Measurements from ENCODE around the gene CPNE8.

The CPNE8 gene

DNA sequence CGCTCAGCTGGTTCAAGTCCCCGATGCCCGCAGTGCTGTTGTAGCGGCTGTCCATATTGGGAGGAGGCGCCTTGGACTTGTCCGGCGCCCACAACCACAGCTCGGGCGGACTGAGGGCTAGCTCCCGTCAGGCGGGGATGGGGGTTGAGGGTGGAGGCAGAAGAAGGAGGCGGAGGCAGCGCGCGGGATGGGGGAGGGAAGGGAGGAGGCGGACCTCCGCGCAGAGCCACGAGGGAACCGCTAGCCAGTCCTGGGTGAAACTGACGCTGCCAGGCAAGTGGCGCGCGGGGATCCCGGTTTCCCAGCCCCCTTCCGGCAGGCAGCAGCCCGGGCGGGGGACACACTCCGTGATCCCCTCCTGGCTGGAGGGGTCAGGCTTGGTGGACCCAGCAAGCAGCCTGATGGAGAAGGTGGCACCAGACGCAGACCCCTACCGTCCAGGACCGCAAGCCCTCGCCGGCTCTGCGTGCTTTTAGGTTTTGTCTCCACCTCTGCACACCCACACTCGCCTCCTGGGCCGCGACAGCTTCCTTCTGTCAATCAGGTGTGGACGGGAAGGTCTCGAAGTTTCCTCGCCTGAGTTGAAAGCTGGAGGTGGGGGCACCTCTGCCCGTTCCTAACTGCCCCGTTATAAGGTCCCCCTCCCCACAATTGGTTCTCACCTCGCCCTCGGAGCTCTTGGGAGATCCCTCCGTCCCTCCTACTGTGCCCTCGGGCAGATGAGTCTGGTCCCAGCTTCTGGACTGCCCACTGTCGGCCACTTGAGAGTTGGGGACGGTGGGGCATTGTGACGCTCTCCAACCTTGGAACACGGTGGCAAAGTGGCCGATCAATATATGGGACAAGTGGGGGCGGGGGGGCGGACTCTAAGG is at the start of gene CPNE8:
Gene CPNE8 (minus strand): TSS at position 112 of the 872 bp plus-strand sequence. CDS start 57 bp downstream, at position 55.
- DNase-seq: peak; percentile 43 to 80

DNA sequence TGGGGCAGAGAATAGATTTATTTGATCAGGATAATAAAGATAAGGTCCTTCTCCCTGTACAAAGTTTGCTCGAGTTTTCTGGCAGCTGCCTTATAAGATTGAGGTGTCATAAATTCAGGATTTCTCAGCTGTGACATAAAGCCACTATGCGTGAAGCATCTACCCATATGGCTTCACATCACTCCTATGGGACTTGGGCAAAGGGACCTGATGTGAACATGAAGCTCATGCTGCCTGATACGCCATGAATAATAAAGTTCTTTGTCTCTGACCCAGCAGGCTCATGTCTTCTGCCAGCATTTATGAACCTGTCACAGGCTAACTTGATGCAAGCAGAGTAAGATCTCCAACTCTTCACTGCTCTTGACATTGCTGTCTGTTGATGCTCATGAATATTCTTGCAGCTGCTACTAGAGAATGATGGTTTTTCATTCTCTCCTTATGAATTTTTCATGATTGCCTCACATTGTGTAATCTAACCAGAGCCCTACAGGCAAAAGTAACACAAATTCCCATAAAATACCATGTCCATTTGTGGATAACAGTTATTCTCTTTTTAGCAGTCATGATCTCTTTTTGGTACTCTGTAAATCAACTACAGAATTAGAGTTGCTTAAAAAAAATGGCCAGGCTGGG is 49.0 kb upstream of the CPNE8 start:
- no peak for DNase-seq

GRCh38 chr12:38949363-38949762 is 44.0 kb upstream of the CPNE8 start:
- no peak for DNase-seq

DNA sequence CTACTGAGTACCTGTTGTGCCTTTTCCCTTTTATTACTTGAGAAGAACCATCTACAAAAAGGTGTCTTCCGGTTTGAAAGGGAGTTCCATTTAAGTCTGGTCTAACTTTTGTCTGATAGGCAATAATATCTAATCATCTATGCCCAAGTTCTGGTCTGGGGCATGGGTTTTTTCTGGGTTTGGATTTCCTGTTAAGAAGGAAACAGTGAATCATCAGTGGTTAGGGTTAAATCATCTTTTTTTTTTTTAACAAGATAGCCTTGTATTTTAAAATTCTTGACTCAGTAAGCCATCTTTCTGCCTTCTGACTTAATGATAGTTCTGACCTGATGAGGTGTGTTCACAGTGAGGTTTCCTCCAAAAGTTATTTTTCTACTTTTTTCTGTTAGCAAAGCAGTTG is 29.3 kb upstream of the CPNE8 start:
- DNase-seq: no peak

DNA sequence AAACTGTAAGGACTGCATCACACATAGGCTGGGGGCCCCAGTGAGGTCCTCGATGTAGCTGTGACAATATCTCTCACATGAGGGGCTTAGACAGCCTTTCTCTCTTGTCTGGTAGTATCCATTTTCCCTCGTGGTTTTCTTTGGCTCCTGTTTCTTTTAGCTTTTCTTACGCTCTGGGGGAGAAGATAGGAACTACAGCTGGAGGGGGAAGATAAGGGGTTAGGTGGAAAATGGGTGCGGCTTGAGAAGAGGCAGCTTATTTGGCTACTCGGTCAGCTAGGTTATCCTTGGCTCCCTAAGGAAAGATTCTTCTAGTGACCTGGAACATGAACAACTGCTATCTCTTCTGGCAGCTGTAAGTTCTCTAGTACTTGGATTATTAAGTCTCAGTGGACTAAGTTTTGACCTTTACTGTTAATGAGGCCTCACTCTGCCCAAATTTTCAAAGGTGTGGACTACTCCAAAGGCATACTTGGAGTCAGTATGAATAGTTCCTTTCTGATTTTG is 28.7 kb upstream of the CPNE8 start:
- no peak for DNase-seq

GRCh38 chr12:38932320-38932719 is 26.9 kb upstream of the CPNE8 start:
- DNase-seq: no peak

GRCh38 chr12:38931461-38931860 is 26.1 kb upstream of the CPNE8 start:
- no peak for DNase-seq

- DNase-seq: no peak
These were observed 25.6 kb upstream of the CPNE8 start for GRCh38 chr12:38930990-38931389.

GRCh38 chr12:38926501-38926900 is 21.1 kb upstream of the CPNE8 start:
- DNase-seq: no peak

GRCh38 chr12:38921025-38921677 is 15.8 kb upstream of the CPNE8 start:
- peak in 1 of 2 donors; percentile 60 for DNase-seq

DNA sequence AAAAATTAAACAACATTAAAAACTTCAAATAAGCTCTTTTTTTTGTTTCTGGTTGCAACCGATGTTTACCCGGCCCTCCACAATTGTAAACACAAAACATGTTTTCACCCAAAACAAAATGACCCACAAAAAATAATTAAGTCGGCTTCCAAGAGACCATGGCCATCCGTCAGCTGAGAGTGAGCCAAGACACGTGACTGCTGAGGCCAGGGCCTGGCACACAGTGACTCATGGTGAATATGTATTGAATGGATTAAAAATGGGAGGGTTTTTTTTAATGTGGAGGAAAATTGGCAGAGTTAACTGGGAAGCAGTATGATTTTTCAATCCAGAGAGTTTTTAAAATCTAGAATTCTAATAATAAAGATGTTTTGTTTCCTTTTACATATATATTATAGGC is 13.8 kb upstream of the CPNE8 start:
- DNase-seq: no peak

DNA sequence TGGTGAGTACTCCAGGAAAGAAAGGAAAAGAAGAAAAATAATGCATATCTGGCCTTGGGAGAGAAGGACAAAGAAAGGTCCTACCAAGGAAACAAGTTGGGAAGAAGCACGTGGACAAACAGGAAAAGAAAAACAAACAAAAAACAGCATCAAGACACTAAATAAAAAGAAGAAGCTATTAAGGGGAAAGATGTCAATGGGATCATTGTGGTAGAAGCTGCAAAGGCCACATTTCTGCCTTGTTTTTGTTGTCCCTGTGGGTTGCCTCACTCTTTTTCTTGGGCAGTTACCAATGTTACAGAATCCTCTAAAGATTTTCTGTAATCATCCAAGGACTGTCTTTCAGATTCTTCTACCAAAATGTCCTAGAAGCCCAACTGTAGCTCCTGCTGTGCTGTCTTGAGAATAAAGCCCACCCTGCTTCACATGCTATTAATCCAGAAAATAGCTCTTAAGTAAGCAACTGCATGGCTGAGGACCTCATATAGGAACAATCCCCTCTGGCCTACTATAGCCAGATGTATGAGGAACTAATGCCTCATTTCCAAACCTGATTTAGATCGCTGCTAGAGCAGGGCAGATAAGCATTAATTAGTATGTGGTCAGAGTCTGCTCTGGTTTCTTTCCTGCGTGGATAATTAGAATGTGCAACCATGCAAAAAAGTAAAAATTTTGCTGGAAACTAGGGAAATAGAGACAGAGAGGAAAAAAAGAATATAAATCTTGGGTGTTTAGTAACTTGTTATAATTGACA is 10.2 kb upstream of the CPNE8 start:
- no peak for DNase-seq

DNA sequence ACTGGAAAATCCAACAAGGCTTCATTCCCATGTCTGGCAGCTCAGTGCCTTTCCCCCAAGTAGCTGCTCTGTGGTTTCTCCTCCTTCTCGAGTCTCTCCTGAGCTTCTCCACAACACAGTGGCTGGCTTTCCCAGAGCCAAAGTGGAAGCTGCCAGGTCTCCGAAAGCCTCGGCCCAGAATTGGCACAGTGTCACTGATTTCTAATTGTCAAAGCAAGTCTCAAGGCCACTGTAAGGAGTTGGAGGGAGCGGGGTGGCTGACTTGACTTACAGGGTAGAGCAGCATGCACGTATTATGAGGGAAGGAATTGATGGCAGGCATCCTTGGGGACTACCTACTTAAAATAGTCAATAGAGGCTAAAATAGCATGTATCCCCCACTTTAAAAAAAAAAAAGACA is 6.7 kb upstream of the CPNE8 start:
- no peak for DNase-seq

DNA sequence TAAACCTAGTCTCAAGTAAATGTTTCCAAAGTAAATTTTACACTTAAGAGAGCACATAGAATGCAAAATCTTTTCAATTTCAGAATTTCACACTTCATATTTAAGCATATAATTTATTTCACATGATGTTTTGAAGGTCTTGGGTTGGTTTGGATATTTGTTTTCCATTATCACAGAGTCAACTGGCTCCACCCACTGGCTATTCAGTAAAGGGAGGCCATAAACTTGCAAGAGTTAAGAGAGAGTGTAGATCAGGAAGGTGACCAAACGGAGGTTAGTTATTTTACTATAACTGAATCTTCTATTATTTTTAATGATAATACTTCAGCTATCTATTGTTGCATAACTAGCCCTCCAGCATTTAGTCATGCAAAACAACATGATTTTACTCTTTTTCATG is 6.2 kb upstream of the CPNE8 start:
- peak in 1 of 2 donors; percentile 4 for DNase-seq

DNA sequence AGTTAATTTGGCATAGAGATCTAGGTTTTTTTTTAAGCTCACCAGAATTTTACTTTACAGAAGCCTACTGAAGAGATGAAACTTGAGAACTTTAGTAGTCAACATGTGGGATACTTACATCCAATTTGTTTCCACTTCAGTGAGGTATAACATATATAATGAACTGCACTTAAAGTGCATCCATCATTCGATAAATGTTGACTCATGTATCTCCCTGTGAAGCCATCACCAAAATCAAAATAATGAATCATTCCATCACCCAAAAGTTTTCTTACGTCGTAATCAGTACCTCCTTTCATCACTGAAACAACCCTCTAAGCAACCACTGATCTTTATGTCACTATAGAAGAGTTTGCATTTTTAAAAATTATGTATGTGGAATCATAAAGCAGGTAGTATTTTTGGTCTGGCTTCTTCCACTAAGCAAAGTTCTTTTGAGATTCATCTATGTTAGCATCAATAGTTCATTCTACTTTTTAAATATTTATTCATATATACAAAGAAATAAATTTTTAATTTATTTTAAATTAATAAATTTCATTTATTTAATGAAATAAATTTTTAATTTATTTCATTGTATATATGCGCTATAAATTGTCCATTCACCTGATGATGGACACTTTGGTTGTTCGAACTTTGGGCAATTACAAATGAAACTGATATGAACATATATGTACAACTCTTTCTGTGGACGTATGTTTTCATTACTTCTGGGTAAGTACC is 2.0 kb upstream of the CPNE8 start:
- no peak for DNase-seq

DNA sequence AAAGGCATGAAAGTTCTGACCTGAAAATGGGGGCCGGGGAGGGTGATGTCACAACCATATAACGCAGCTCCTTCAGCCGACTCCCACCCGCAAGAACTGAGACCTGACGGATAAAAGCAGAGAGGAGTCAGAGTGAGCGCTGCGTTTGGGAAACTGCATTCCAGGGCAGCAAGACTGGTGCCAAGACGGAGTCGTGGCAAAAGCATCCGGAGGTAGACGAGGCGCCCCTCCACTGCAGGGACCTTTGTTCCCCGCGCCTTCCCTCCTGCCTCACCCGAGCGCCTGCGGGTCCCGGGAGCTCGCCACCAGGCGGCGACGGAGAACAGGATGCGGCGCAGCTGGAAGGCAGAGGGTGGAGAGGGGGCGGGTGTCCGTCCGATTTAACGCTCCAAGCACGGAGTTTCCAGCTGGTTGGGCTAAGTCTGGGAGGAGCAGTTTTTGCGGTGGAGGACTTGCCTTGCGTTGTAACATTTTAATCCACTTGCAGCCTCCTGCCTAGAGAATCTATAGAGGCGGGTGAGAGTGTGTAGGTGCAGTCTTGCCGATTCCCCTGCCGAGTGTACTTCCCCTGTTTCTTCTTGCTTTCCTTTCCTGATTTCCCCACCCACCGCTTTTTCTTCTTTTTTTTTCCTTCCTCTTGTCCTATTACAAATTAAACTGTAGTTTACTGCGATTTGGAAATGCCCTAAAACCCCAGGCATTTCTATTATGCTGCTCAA is 1.2 kb upstream of the CPNE8 start:
- DNase-seq: peak; percentile 68

- DNase-seq: peak; percentile 64 to 80
These were observed 583 bp downstream of the CPNE8 start for GRCh38 chr12:38904537-38905479.

DNA sequence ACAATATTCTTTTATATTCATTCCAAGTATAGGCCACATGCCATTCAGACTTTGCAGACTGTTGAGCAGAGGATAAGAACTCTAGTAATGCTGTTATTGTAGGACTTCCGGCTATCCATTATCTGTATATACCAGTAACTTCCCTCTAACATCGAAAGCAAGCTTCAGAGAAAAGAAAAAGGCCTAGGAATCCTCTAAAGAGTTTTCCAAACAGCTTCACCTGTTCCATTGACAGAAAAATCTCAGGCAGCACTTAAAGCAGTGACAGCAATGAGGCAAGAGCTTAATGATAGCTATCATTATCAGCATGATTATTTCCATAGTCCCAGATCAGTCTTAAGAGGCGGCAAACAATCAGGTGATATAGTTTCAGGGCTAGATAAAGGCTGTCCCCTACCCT is 1.8 kb downstream of the CPNE8 start:
- peak in 1 of 2 donors; percentile 29 for DNase-seq

- DNase-seq: no peak
These were observed 7.2 kb downstream of the CPNE8 start for GRCh38 chr12:38898001-38898684.

DNA sequence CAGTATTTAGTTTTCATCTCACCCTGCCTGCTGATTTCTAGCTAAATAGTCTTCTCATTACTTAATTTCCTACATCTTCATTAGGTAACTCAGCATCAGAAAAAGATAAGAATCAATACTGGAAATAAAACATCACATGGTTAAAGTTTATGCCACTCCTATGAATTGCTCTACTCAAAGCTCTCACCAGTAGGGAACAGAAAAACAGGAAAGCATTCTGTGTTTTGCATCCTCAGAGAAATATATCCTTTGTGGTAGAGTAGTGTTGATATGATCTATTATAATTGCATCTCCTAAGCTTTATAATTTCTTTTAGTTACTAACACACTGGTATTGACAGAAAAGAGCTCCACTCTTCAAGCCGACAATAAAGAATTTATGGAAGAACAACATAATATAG is 9.9 kb downstream of the CPNE8 start:
- DNase-seq: peak in 1 of 2 donors; percentile 5

Data from bone marrow (tissue), 2 donors.